AG09309 (cell line): ENCODE data around the gene PPARA.
"Not testable (repeated sequence)": the region's sequence is repeated elsewhere in the genome, so short reads cannot be mapped to it uniquely, and the experiment has no call there.

Experiments
- DNase-seq: peaks from one replicate; pipeline ENCODE4 v3.0.0-alpha.2; 2010; ENCODE audit warnings: low read depth
- H3K4me3 ChIP-seq: 2 replicates; pipeline ENCODE4 v1.5.1; 2011; ENCODE audit warnings: mild to moderate bottlenecking, low read depth, low read length, moderate library complexity; ENCODE audit not compliant: control insufficient read depth
- TF ChIP-seq, protein P1 (sequence below): IDR thresholded peaks from 2 replicates; pipeline ENCODE4 v1.5.1; 2011; ENCODE audit warnings: mild to moderate bottlenecking, low read depth, low read length, inconsistent platforms; ENCODE audit not compliant: insufficient read depth, control insufficient read depth; ENCODE audit errors: missing control alignments

PPARA gene

GRCh38 chr22:46260038-46260437 is 109.7 kb downstream of the PPARA start:
- TF ChIP-seq, protein P1, sequence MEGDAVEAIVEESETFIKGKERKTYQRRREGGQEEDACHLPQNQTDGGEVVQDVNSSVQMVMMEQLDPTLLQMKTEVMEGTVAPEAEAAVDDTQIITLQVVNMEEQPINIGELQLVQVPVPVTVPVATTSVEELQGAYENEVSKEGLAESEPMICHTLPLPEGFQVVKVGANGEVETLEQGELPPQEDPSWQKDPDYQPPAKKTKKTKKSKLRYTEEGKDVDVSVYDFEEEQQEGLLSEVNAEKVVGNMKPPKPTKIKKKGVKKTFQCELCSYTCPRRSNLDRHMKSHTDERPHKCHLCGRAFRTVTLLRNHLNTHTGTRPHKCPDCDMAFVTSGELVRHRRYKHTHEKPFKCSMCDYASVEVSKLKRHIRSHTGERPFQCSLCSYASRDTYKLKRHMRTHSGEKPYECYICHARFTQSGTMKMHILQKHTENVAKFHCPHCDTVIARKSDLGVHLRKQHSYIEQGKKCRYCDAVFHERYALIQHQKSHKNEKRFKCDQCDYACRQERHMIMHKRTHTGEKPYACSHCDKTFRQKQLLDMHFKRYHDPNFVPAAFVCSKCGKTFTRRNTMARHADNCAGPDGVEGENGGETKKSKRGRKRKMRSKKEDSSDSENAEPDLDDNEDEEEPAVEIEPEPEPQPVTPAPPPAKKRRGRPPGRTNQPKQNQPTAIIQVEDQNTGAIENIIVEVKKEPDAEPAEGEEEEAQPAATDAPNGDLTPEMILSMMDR: no peak
- no peak overlapping the region for H3K4me3 ChIP-seq
- DNase-seq: no peak

DNA sequence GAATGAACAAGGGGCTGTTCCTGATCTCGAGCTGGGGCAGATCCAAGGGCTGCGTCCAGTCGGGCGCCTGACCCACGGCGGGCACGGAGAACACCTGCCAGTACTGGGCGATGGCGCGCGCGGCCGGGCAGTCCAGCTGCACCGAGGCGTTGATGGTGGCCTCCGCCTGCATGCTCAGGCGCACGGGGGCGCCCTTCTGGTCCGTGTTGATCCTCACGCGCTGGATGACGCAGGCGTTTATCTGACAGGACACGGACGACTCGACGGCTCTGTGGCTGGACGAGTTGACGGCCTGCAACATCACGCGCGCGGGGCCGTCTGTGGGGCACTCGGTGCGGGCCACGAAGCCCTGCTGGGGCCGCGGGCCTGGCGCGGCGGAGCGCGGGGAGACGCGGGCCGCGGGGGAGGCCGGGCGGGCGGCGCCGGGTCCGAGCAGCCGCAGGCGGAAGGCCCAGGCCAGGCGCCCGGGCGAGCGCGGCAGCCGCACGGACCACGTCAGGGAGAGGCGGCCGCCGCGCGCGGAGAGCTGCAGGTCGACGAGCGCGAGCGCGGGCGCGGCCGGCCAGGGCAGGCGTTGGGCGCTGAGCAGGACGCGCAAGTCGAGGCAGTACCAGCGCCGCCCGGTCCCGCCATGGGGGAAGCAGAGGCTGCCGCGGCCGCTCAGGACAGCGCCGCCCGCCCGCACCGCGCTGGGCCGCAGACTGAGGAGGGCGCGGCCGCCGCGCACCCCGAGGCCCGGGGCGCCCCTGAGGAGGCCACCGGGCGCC is 112.3 kb downstream of the PPARA start:
- DNase-seq: no peak
- H3K4me3 ChIP-seq: no peak overlapping the region
- TF ChIP-seq, protein P1: peak; percentile 12

- no peak within 1 kb of the TSS for H3K4me3 ChIP-seq
- TF ChIP-seq, protein P1: no peak
- DNase-seq: no peak
These were observed 112.9 kb downstream of the PPARA start, which contains the start of gene PKDREJ for GRCh38 chr22:46263216-46263590. PKDREJ (minus strand) TSS chr22:46263343; CDS start chr22:46263322, 21 bp downstream.

DNA sequence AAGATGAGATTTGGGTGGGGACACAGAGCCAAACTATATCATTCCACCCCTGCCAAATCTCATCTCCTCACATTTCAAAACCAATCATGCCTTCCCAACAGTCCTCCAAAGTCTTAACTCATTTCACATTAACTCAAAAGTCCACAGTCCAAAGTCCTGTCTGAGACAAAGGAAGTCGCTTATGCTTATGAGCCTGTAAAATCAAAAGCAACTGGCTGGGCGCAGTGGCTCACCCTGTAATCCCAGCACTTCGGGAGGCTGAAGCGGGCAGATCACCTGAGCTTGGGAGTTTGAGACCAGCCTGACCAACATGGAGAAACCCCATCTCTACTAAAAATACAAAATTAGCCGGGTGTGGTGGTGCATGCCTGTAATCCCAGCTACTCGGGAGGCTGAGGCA is 114.2 kb downstream of the PPARA start:
- not testable (repeated sequence) for H3K4me3 ChIP-seq, DNase-seq

- DNase-seq, H3K4me3 ChIP-seq: not testable (repeated sequence)
These were observed 115.3 kb downstream of the PPARA start for GRCh38 chr22:46265627-46266026.

DNA sequence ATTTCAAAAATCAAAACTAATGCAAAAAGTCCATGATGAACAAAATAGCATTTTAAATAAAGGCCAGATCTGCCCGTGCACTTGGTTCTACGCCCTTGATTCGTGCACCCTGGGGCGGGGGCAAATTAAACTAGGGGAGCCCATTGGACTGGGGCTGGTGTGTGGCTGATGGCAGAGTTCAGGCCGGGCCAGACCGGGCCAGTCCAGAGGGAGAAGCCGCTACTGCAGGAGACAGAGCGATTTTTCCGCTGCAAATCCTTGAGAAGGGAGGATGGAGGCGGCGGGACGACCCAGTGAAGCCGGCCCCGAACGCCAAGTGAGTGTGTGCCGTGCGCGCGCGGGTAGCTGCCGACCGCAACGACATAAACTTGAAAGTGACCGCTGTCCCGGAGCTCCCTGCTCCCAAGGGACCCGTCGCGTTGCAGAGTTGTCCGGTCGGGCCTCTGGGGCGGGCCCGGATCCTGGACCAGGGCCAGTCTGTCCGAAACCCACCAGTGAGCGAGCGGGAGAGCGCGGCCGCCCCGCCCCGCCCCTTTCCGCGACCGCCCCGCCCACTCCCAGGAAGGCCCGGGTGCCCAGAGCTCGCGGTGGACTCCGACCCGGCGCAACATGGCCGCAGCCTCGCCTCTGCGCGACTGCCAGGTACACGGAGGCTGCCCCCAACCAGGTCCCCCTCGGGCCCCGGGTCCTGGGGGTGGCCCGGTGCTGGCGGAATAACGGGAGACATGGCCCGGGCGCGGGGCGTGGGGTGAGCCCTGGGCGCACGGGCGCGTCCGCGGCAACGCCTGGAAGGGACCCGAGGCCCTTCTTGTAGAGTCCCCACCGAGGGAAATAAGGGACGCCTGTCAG is 117.3 kb downstream of the PPARA start, which contains the start of gene TTC38:
TSS of gene TTC38 (plus strand) at position 578 of the 849 bp plus-strand sequence. CDS start at position 610, 32 bp downstream.
- DNase-seq: peak; percentile 13
- TF ChIP-seq, protein P1: no peak
- H3K4me3 ChIP-seq: peak within 1 kb of the TSS; percentile 75

GRCh38 chr22:46269564-46269963 is 119.2 kb downstream of the PPARA start:
- H3K4me3 ChIP-seq: no peak overlapping the region
- DNase-seq: no peak
- TF ChIP-seq, protein P1: no peak
